ENCODE results near the gene SLC16A3. TPM values are rescaled to one million over a fixed set of nuclear protein-coding genes. Genes with fewer than 3 reads are reported as not detected.

Gene SLC16A3
- total and polyA plus RNA-seq, 2 experiments from 2014 or later, result 3.5 to 10.6 TPM

- peaks cover 11% of the 10 kb centered on the region for H4K20me1 ChIP-seq (replicated peaks; ENCODE audit: insufficient read depth)
- H3K4me2 ChIP-seq, result no peak overlapping the region
- H3K9me3 Mint-ChIP-seq, result no peaks in the 10 kb centered on the region
- TF ChIP-seq NANOG (IDR thresholded peaks at IDR 0.05; ENCODE audit: borderline replicate concordance) (no peak), ZNF331 (CRISPR knock-in tag; IDR thresholded peaks at IDR 0.05; ENCODE audit: low read depth) (no peak), POLR2AphosphoS5 (IDR thresholded peaks at IDR 0.05; ENCODE audit: low read depth) (no peak), EZH2phosphoT487 (IDR thresholded peaks at IDR 0.05; ENCODE audit: unreplicated experiment) (no peak), CREB1 (CRISPR knock-in tag; IDR thresholded peaks at IDR 0.05; ENCODE audit: low read depth) (no peak), EZH2 (IDR thresholded peaks at IDR 0.05; ENCODE audit: low read depth, unreplicated experiment) (no peak), REST (IDR thresholded peaks at IDR 0.05; ENCODE audit: unreplicated experiment) (no peak), STAT1 (IDR thresholded peaks at IDR 0.05; ENCODE audit: unreplicated experiment) (no peak), ZNF114 (CRISPR knock-in tag; IDR thresholded peaks at IDR 0.05) (no peak), CTCF (conservative IDR thresholded peaks at IDR 0.05; ENCODE audit: low read depth in 2 of 2) (no peak), ZNF462 (CRISPR knock-in tag; IDR thresholded peaks at IDR 0.05) (no peak)
- H3K9me2 ChIP-seq (ENCODE audit: insufficient read depth), result no peaks in the 10 kb centered on the region
- no peaks in the 10 kb centered on the region for H3K27me3 ChIP-seq (ENCODE audit: insufficient read depth)
- H3K4me3 Mint-ChIP-seq, result no peak overlapping the region
- H3K79me2 ChIP-seq (replicated peaks; ENCODE audit: insufficient read depth), result peaks cover 5% of the 10 kb centered on the region; the same call in 1 of the 2 replicates
- H3K4me3 ChIP-seq, result no peak overlapping the region
- H3F3A ChIP-seq (replicated peaks; ENCODE audit: low read depth), result peaks cover 5% of the 10 kb centered on the region; the same call in 1 of the 2 replicates
- no peaks in the 10 kb centered on the region; the same call in 1 of the 2 replicates for H3K4me1 ChIP-seq (ENCODE audit: insufficient read depth)
- H3K27me3 Mint-ChIP-seq (ENCODE audit: insufficient read depth, low read depth, poor library complexity), result peaks cover 14% of the 10 kb centered on the region
- H3K4me1 Mint-ChIP-seq, result peaks cover 12% of the 10 kb centered on the region; the same call in 2 of the 3 replicates
- H3K27ac Mint-ChIP-seq, result no peak overlapping the region
- no peak overlapping the region for H2AFZ ChIP-seq
- no peak for DNase-seq (ENCODE audit: low spot score)
- H3K27ac ChIP-seq (ENCODE audit: low read depth), result no peak overlapping the region
- no peak for ATAC-seq
- peaks cover 12% of the 10 kb centered on the region for H3K36me3 Mint-ChIP-seq (ENCODE audit: low read depth)
- peaks cover 4% of the 10 kb centered on the region; the same call in 1 of the 2 replicates for H3K36me3 ChIP-seq (ENCODE audit: insufficient read depth)
Measured at GRCh38 chr17:82238472-82239201, 9.8 kb downstream of the SLC16A3 start.

Measured in GM23338 (cell line).